ENCODE measurements around the gene RIC1. TPM values are rescaled to one million over a fixed set of nuclear protein-coding genes. Genes with fewer than 3 reads are reported as not detected.
A peak's percentile ranks its signal among the peaks of the same experiment; 100 is the strongest.

Gene RIC1
- total and polyA plus RNA-seq, 9 of the 15 experiments (the other 6 are each of a cell fraction or from before 2014, with no cell fraction given) = 3.2 to 25.8 (median 15.0) TPM

DNA sequence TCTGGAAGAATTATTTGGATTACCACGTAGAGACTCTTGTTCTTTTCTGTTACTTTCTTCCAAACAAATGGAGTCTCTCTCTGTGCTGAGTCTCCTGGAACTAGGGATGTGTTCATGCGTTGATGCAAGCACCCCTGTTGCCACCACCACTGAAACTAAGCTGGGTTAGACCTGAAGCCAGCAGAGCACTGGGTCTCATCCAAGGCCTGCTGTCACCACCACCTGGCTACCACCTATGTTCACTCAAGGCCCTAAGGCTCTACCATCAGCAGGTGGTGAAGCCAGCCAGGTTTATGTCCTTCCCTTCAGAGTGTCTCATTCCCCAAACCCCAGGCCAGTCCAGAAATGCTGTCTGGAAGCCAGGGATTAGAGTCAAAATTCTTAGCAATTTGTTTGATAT is 13.3 kb downstream of the RIC1 start:
- Histone ChIP-seq H4K20me1 (replicated peaks; ENCODE audit: control insufficient read depth, insufficient read depth, low read length) (no peaks in the 10 kb centered on the region), H3K27me3 (ENCODE audit: control insufficient read depth in 2 of 2, insufficient read depth in 2 of 2, low read length in 2 of 2) (no peaks in the 10 kb centered on the region), H2AFZ (ENCODE audit: low read depth, low read length) (no peak overlapping the region), H3K79me2 (ENCODE audit: control insufficient read depth, insufficient read depth, low read length) (peaks cover 96% of the 10 kb centered on the region), H3K9me1 (ENCODE audit: control insufficient read depth, insufficient read depth, low read length) (no peaks in the 10 kb centered on the region), H3K27ac (ENCODE audit: extremely low read depth, low read depth, low read length) (no peak overlapping the region), H3K4me3 (no peak overlapping the region), H3K9me3 (replicated peaks; ENCODE audit: control insufficient read depth, insufficient read depth, low read depth, low read length) (peaks cover 4% of the 10 kb centered on the region), H3K9ac (ENCODE audit: insufficient read depth in 1 of 2, low read depth in 2 of 2, low read length in 2 of 2) (peak overlapping the region in 1 of 2 experiments; percentile 4; a peak in 1 of 4 replicates), H3K36me3 (ENCODE audit: control insufficient read depth, insufficient read depth, low read length) (0 out of 3 replicates have a peak, but pooled peaks cover 3% of the 10 kb centered on the region), H3K4me2 (ENCODE audit: insufficient read depth, low read length) (no peak overlapping the region), H3K4me1 (replicated peaks in 1 of 2; ENCODE audit: control insufficient read depth in 2 of 2, insufficient read depth in 2 of 2, low read length in 2 of 2) (no peaks in the 10 kb centered on the region; a peak in 2 of 5 replicates)
- no peak for TF ChIP-seq BHLHE40 (IDR thresholded peaks at IDR 0.05; ENCODE audit: low read length)
- FAIRE-seq (no peak), ATAC-seq (no peak), DNase-seq (ENCODE audit: extremely low read depth in 1 of 4, low spot score in 3 of 4) (no peak)
- ChIA-PET POLR2A (no interaction called here), CTCF (ENCODE audit: low intra/inter-chr PET ratio) (no interaction called here)
- in situ Hi-C loops (cut with MboI) = no loop called here
- no TSS peak for BruUV-seq (replicated peaks)
- 59% methylated on average over 2 of the region's 2 CpGs for WGBS (ENCODE audit: insufficient coverage, low coverage, missing lambda C conversion rate)
- intact Hi-C loops (cut with micrococcal nuclease) = no loop called here

DNA sequence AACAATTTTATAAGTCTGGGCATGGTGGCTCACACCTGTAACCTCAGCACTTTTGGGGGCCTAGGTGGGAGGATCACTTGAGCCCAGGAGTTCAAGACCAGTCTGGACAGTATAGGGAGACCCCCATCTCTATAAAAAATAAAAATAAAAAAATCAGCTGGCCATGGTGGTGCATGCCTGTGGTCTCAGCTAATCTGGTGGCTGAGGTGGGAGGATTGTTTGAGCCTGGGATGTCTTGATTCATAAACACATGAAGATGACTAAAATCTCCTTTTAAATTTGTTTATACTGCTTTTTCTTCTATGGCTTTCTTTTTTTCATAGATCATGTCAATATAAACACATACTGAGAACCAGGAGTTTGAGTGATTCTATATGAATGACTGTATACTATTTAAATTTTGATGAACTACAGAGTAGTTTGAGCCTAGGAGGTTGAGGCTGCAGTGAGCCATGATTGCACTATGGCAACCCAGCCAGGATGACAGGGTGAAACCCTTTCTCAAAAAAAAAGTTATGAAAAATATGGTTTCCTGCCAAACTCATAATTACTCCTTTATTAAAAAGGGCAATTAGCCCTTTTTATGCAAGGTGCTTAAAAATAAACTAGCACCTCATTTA is 14.2 kb downstream of the RIC1 start:
- H3K4me3 ChIP-seq = no peak overlapping the region
- FAIRE-seq (no peak), ATAC-seq (no peak), DNase-seq (ENCODE audit: extremely low read depth in 1 of 4, low spot score in 3 of 4) (no peak)
- H3K9me1 ChIP-seq (ENCODE audit: control insufficient read depth, insufficient read depth, low read length) = no peaks in the 10 kb centered on the region
- no peaks in the 10 kb centered on the region for H3K36me3 ChIP-seq (ENCODE audit: control insufficient read depth, insufficient read depth, low read length)
- no peak overlapping the region for H2AFZ ChIP-seq (ENCODE audit: low read depth, low read length)
- in situ Hi-C loops (cut with MboI) (no loop called here), intact Hi-C loops (cut with micrococcal nuclease) (no loop called here)
- POLR2A ChIA-PET = no interaction called here
- no peak overlapping the region for H3K4me2 ChIP-seq (ENCODE audit: insufficient read depth, low read length)
- H3K79me2 ChIP-seq (ENCODE audit: control insufficient read depth, insufficient read depth, low read length) = peaks cover 95% of the 10 kb centered on the region
- H4K20me1 ChIP-seq (replicated peaks; ENCODE audit: control insufficient read depth, insufficient read depth, low read length) = no peaks in the 10 kb centered on the region
- no peak overlapping the region for H3K27ac ChIP-seq (ENCODE audit: extremely low read depth, low read depth, low read length)
- no peak overlapping the region for H3K9ac ChIP-seq (ENCODE audit: insufficient read depth in 1 of 2, low read depth in 2 of 2, low read length in 2 of 2)
- CTCF ChIA-PET (ENCODE audit: low intra/inter-chr PET ratio) = no interaction called here
- no peaks in the 10 kb centered on the region; the same call in 1 of the 2 replicates for H3K9me3 ChIP-seq (replicated peaks; ENCODE audit: control insufficient read depth, insufficient read depth, low read depth, low read length)
- no peak for TF ChIP-seq TEAD4 (IDR thresholded peaks at IDR 0.05; ENCODE audit: low read length)
- TF ChIP-seq TEAD4 (CRISPR knock-in tag; IDR thresholded peaks at IDR 0.05; ENCODE audit: borderline replicate concordance) = no peak
- TF ChIP-seq BRCA1 (IDR thresholded peaks at IDR 0.05) = no peak
- TF ChIP-seq BRCA1 (CRISPR knock-in tag; IDR thresholded peaks at IDR 0.05) = no peak
- TF ChIP-seq, protein P1, sequence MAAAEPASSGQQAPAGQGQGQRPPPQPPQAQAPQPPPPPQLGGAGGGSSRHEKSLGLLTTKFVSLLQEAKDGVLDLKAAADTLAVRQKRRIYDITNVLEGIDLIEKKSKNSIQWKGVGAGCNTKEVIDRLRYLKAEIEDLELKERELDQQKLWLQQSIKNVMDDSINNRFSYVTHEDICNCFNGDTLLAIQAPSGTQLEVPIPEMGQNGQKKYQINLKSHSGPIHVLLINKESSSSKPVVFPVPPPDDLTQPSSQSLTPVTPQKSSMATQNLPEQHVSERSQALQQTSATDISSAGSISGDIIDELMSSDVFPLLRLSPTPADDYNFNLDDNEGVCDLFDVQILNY (CRISPR knock-in tag; IDR thresholded peaks at IDR 0.05) = no peak
- TF ChIP-seq HDAC2 (IDR thresholded peaks at IDR 0.05) = no peak
- TF ChIP-seq, protein P2, sequence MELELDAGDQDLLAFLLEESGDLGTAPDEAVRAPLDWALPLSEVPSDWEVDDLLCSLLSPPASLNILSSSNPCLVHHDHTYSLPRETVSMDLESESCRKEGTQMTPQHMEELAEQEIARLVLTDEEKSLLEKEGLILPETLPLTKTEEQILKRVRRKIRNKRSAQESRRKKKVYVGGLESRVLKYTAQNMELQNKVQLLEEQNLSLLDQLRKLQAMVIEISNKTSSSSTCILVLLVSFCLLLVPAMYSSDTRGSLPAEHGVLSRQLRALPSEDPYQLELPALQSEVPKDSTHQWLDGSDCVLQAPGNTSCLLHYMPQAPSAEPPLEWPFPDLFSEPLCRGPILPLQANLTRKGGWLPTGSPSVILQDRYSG (tag; conservative IDR thresholded peaks at IDR 0.05; ENCODE audit: low read depth) = no peak
- TF ChIP-seq TAF1 (IDR thresholded peaks at IDR 0.05; ENCODE audit: control insufficient read depth, extremely low read depth, insufficient read depth, low read length, severe bottlenecking) = no peak
- no peak for TF ChIP-seq CCAR2 (IDR thresholded peaks at IDR 0.05; ENCODE audit: low read depth, low read length)
- TF ChIP-seq ZNF263 (CRISPR knock-in tag; IDR thresholded peaks at IDR 0.05; ENCODE audit: borderline replicate concordance) = no peak
- TF ChIP-seq KDM4B (IDR thresholded peaks at IDR 0.05; ENCODE audit: borderline replicate concordance in 2 of 2, low read depth in 1 of 2) = no peak
- TF ChIP-seq NONO (IDR thresholded peaks at IDR 0.05; ENCODE audit: low read depth in 2 of 2, low read length in 1 of 2) = no peak
- no peak for TF ChIP-seq ZFP36 (IDR thresholded peaks at IDR 0.05; ENCODE audit: low read depth, low read length, partially characterized antibody)
- H3K4me1 ChIP-seq (replicated peaks in 1 of 2; ENCODE audit: control insufficient read depth in 2 of 2, insufficient read depth in 2 of 2, low read length in 2 of 2) = no peaks in the 10 kb centered on the region; a peak in 2 of 5 replicates
- BruUV-seq (replicated peaks) = no TSS peak
- H3K27me3 ChIP-seq (ENCODE audit: control insufficient read depth in 2 of 2, insufficient read depth in 2 of 2, low read length in 2 of 2) = no peaks in the 10 kb centered on the region
